MCF 10A (cell line): ENCODE measurements around the gene SORBS1. TPM values are rescaled to one million over a fixed set of nuclear protein-coding genes. Genes with fewer than 3 reads are reported as not detected.
A peak's percentile ranks its signal among the peaks of the same experiment; 100 is the strongest.

Source experiments
- BruUV-seq: library from RNA; stranded (reverse); fragments of 400-500 nt; replicated peaks from 2 replicates; lab custom pipeline; 2021; lab: Mats Ljungman, UMichigan
- CTCF ChIA-PET: fragments of 300-600 bp; sonication (Branson Sonifier 250); formaldehyde crosslinking; extraction: SDS; loops from one replicate; lab custom pipeline; 2021; ENCODE audit warnings: antibody characterized with exemption, inconsistent platforms; lab: Yijun Ruan, JAX
- POLR2A ChIA-PET: fragments of 300-600, 350-650 bp; sonication (Branson Sonifier 250); formaldehyde crosslinking; extraction: SDS; loops from one replicate; lab custom pipeline; 2020; ENCODE audit warnings: antibody characterized with exemption, inconsistent platforms; lab: Yijun Ruan, JAX
- DNase-seq: peaks from one replicate; pipeline ENCODE4 v3.0.0-alpha.2; 2018; ENCODE audit not compliant: unreplicated experiment
- H3K27ac Mint-ChIP-seq: one replicate; pipeline ENCODE4 v1.8.0; 2022; ENCODE audit warnings: mild to moderate bottlenecking, low read depth, mixed read lengths; ENCODE audit not compliant: unreplicated experiment
- H3K27me3 Mint-ChIP-seq: one replicate; pipeline ENCODE4 v1.8.0; 2022; ENCODE audit warnings: mixed read lengths; ENCODE audit not compliant: insufficient read depth, unreplicated experiment
- H3K36me3 Mint-ChIP-seq: one replicate; pipeline ENCODE4 v1.8.0; 2022; ENCODE audit warnings: mild to moderate bottlenecking, moderate library complexity, mixed read lengths; ENCODE audit not compliant: insufficient read depth, unreplicated experiment
- H3K4me1 Mint-ChIP-seq: one replicate; pipeline ENCODE4 v1.8.0; 2022; ENCODE audit warnings: mixed read lengths; ENCODE audit not compliant: insufficient read depth, unreplicated experiment
- H3K4me3 Mint-ChIP-seq: one replicate; pipeline ENCODE4 v1.8.0; 2022; ENCODE audit warnings: mild to moderate bottlenecking, moderate library complexity, mixed read lengths; ENCODE audit not compliant: unreplicated experiment
- H3K9me3 Mint-ChIP-seq: one replicate; pipeline ENCODE4 v1.8.0; 2022; ENCODE audit warnings: mixed read lengths; ENCODE audit not compliant: unreplicated experiment
- CTCF ChIP-seq: fragments of 200-600 bp; IDR thresholded peaks from one replicate; pipeline ENCODE4 v1.8.0; 2022; ENCODE audit warnings: antibody characterized with exemption, mild to moderate bottlenecking; ENCODE audit not compliant: unreplicated experiment
- intact Hi-C: fragments of 100-400 bp; cut with micrococcal nuclease; formaldehyde crosslinking; loops from 2 replicates; pipeline ENCODE4 v1.14.1; 2022
- total RNA-seq: library from RNA; stranded (reverse); gene quantifications from 2 replicates; pipeline ENCODE4 v1.2.3, GENCODE V29; 2022

SORBS1 gene
- total RNA-seq, 1 experiment from 2014 or later, result 1.0 TPM

- ChIA-PET CTCF (interaction anchor here (0.6 to 1.2 kb wide), 3 partner anchors 12 to 69 kb away, joined by 3 to 5 read pairs (median 5); no protein-coding TSS in a partner anchor), POLR2A (no interaction called here)
- no peak for TF ChIP-seq CTCF
- Mint-ChIP-seq H3K4me1 (peaks cover 1% of the 10 kb centered on the region), H3K9me3 (no peaks in the 10 kb centered on the region), H3K36me3 (no peaks in the 10 kb centered on the region), H3K4me3 (no peak overlapping the region), H3K27me3 (peaks cover 10% of the 10 kb centered on the region), H3K27ac (no peak overlapping the region)
- no TSS peak for BruUV-seq
- DNase-seq, result no peak
- intact Hi-C loops, result no loop called here
These were observed 245.7 kb downstream of the SORBS1 start for GRCh38 chr10:95315509-95315908.

- Mint-ChIP-seq H3K9me3 (no peaks in the 10 kb centered on the region), H3K4me1 (peaks cover 12% of the 10 kb centered on the region), H3K4me3 (no peak overlapping the region), H3K27me3 (peaks cover 12% of the 10 kb centered on the region), H3K27ac (no peak overlapping the region), H3K36me3 (no peaks in the 10 kb centered on the region)
- BruUV-seq, result no TSS peak
- intact Hi-C loops, result no loop called here
- DNase-seq, result no peak
- ChIA-PET CTCF (interaction anchor here (1.0 kb wide), 1 partner anchor 61 kb away, joined by 4 read pairs; no protein-coding TSS in a partner anchor), POLR2A (no interaction called here)
- TF ChIP-seq CTCF, result no peak
These were observed 246.8 kb downstream of the SORBS1 start for GRCh38 chr10:95314192-95314918.

GRCh38 chr10:95312986-95313495 lies 248.1 kb downstream of the SORBS1 start:
- Mint-ChIP-seq H3K36me3 (no peaks in the 10 kb centered on the region), H3K4me1 (peaks cover 25% of the 10 kb centered on the region), H3K27ac (no peak overlapping the region), H3K27me3 (peaks cover 12% of the 10 kb centered on the region), H3K4me3 (no peak overlapping the region), H3K9me3 (no peaks in the 10 kb centered on the region)
- no peak for TF ChIP-seq CTCF
- DNase-seq, result no peak
- POLR2A ChIA-PET, result no interaction called here
- CTCF ChIA-PET, result interaction anchor here (0.7 to 1.0 kb wide), 3 partner anchors 26 to 698 kb away, joined by 3 read pairs; no protein-coding TSS in a partner anchor
- intact Hi-C loops, result no loop called here
- no TSS peak for BruUV-seq

- peaks cover 27% of the 10 kb centered on the region for H3K4me1 Mint-ChIP-seq
- TF ChIP-seq CTCF, result no peak
- DNase-seq, result peak; percentile 49
- no TSS peak for BruUV-seq
- H3K9me3 Mint-ChIP-seq, result no peaks in the 10 kb centered on the region
- peaks cover 12% of the 10 kb centered on the region for H3K27me3 Mint-ChIP-seq
- H3K4me3 Mint-ChIP-seq, result no peak overlapping the region
- H3K27ac Mint-ChIP-seq, result no peak overlapping the region
- ChIA-PET POLR2A (no interaction called here), CTCF (interaction anchor here (1.0 kb wide), 1 partner anchor 27 kb away, joined by 3 read pairs; no protein-coding TSS in a partner anchor)
- no peaks in the 10 kb centered on the region for H3K36me3 Mint-ChIP-seq
- intact Hi-C loops, result no loop called here
These were observed 248.9 kb downstream of the SORBS1 start for GRCh38 chr10:95312257-95312656.
